H1 (cell line): ENCODE results near the gene CPPED1. TPM values are rescaled to one million over a fixed set of nuclear protein-coding genes. Genes with fewer than 3 reads are reported as not detected.

ENCODE experiments used
- CHD7 ChIP-seq: fragments of 300-600 bp; sonication (generic); IDR thresholded peaks from 2 replicates; pipeline ENCODE4 v1.7.1; 2012; ENCODE audit warnings: low read length, moderate library complexity, mild to moderate bottlenecking, inconsistent platforms; ENCODE audit not compliant: insufficient replicate concordance
- EZH2 ChIP-seq: fragments of 200-600 bp; sonication (generic); IDR thresholded peaks from 2 replicates; pipeline ENCODE4 v1.7.1; 2012; ENCODE audit warnings: low read depth, mild to moderate bottlenecking, moderate library complexity, low read length, inconsistent platforms; ENCODE audit not compliant: severe bottlenecking
- NANOG ChIP-seq: IDR thresholded peaks from 2 replicates; pipeline ENCODE4 v1.6.1; 2011; ENCODE audit warnings: low read length, low read depth, mild to moderate bottlenecking, inconsistent platforms; ENCODE audit not compliant: insufficient read depth, poor library complexity, severe bottlenecking
- NRF1 ChIP-seq: IDR thresholded peaks from 2 replicates; pipeline ENCODE4 v1.6.1; 2011; ENCODE audit warnings: mild to moderate bottlenecking, low read depth, low read length, improper control_type of control experiment
- RFX5 ChIP-seq: IDR thresholded peaks from 2 replicates; pipeline ENCODE4 v1.6.1; 2011; ENCODE audit warnings: low read depth, low read length, improper control_type of control experiment, borderline replicate concordance
- SIN3A ChIP-seq, 2 experiments: IDR thresholded peaks in 1 of 2; conservative IDR thresholded peaks in 1 of 2; 2 replicates each; pipeline ENCODE4 v1.6.1; 2011 to 2012; ENCODE audit warnings: low read length in 2 of 2, improper control_type of control experiment in 1 of 2, low read depth in 1 of 2, mild to moderate bottlenecking in 1 of 2
- SIX5 ChIP-seq: IDR thresholded peaks from 2 replicates; pipeline ENCODE4 v1.6.1; 2011; ENCODE audit warnings: mild to moderate bottlenecking, low read depth, low read length
- SP4 ChIP-seq: IDR thresholded peaks from 2 replicates; pipeline ENCODE4 v1.6.1; 2012; ENCODE audit warnings: low read length, inconsistent platforms
- TAF7 ChIP-seq: optimal IDR thresholded peaks from 2 replicates; pipeline ENCODE3; 2011; ENCODE audit warnings: low read depth, mild to moderate bottlenecking, inconsistent platforms, low read length, moderate library complexity, borderline replicate concordance
- polyA plus RNA-seq, 7 experiments: library from polyadenylated mRNA; depleted of rRNA in 3 of 7; stranded (reverse) in 5 of 7; unstranded in 2 of 7; fragments of >200 nt in 5 of 7; fragments of 200-250 nt in 2 of 7; gene quantifications; 1 replicate in 5 of 7; 2 replicates in 1 of 7; 4 replicates in 1 of 7; pipeline versions ENCODE4 v1.2.1 to v1.2.3, GENCODE V29; 2011 to 2013; ENCODE audit warnings: missing spikeins in 2 of 7, mixed read lengths in 2 of 7
- total RNA-seq: library from RNA; stranded (reverse); fragmentation: NEBNext Ultra II Directional; extraction: Animal tissue kit (Norgen Biotek cat#: 25700); gene quantifications from 2 replicates; pipeline ENCODE4 v1.2.1, GENCODE V29; 2021

The CPPED1 gene
- total and polyA plus RNA-seq, 2 of the 8 experiments (the other 6 are each of a cell fraction or from before 2014, with no cell fraction given), result 3.5 to 11.2 TPM

GRCh38 chr16:12803203-12804093 lies at the start of gene CPPED1 (continued):
- TF ChIP-seq CHD7 (no peak), SIN3A (conservative IDR thresholded peaks at IDR 0.05 in 1 of 2, IDR thresholded peaks at IDR 0.05 in 1 of 2; ENCODE audit: low read depth in 1 of 2, low read length in 2 of 2) (peak in 1 of 2 experiments; percentile 90; a peak in 2 of 4 replicates), NANOG (no peak), SIX5 (peak; percentile 54), TAF7 (peak; percentile 88), NRF1 (no peak), SP4 (peak; percentile 51), EZH2 (no peak), RFX5 (no peak)
